Activated T-cell treated with anti-CD3 and anti-CD28 coated beads for 4 hours (primary cell): ENCODE data around the gene DPP3.

Experiments used
- DNase-seq: peaks from one replicate; pipeline ENCODE4 v3.0.0-alpha.2; 2020

The DPP3 gene

DNA sequence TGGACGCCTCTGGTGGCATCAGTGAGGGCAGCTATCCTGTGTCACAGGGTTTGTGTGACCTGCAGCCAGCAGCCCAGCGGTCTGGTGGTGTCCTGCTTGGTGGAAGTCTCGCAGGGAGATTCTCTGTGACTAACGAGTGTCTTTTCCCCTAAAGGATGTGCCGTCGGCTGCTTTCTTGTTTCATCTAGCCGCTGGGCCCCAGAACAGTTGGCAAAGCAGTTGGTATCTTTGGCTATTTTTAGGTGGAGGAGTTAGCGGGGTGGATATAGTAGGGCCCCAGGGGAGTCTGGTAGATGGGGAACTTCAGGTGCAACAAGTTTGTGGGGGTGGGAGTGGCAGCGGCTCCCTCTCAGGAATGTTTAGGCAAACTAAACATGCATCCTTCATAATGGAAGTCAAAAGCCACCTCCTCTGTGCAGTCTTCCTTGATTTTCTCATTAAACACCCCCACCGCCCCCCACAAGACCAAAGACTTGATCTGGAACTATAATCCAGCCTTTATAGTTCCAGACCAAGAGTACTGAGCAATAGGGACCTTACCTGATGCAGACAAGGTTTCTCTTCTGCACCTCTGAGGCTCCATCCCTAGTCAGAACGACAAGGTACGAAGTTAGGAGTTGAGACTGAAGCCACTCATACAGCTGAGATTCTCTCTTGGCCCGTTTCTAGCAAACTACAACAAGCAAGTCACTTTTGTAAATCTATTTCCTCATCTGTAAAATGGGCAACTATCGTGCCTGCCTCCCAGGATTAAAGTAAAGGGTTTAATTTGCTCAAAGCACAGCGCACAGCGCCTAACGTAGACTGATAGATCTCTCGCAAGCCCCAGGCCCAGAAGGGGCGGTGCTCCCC lies 14.6 kb upstream of the DPP3 start:
- no peak for DNase-seq

DNA sequence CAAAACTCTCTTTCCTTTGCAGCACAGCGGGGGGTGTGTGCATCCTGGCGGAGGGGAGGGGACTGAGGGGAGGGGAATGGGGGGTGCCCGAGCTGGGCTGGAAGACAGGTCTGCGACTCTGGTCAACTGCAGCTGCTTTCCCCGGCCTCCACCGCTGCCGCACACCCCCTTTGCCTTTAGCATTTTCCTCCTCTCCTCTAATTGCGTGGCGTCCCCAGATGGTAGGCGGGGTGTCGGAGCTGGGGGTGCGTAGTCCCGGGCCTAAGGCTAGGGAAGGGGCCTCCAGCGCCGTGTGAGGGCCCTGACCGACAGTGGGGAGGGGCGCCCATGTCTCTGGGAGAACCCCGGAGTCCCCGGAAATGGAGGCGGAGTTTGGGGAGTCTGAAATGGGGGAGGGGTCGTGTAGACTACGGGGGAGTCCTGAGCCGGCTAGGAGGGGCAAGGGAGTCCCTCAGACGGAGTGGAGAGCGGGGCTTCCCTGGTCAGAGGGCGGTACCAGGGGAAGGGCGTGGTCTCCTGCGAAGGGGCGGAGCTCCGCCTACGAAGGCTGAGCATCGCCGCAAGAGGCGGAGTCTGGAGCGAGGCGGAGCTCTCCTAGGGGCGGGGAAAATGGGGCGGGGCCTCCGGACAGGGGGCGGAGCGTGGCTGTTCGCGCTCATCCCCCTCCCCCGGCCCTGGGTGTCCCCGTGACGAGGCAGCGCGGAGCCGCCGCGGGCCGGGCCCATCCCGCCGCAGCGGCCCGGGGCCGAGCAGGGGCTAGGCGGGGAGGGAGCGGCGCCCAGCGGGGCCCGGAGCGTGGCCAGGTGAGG lies 13.8 kb upstream of the DPP3 start, which contains the start of gene PELI3:
Gene PELI3, plus strand, starts transcription at position 681 of the 809 bp plus-strand sequence. CDS start 1,224 bp downstream, outside the sequence.
- peak; percentile 98 for DNase-seq

DNA sequence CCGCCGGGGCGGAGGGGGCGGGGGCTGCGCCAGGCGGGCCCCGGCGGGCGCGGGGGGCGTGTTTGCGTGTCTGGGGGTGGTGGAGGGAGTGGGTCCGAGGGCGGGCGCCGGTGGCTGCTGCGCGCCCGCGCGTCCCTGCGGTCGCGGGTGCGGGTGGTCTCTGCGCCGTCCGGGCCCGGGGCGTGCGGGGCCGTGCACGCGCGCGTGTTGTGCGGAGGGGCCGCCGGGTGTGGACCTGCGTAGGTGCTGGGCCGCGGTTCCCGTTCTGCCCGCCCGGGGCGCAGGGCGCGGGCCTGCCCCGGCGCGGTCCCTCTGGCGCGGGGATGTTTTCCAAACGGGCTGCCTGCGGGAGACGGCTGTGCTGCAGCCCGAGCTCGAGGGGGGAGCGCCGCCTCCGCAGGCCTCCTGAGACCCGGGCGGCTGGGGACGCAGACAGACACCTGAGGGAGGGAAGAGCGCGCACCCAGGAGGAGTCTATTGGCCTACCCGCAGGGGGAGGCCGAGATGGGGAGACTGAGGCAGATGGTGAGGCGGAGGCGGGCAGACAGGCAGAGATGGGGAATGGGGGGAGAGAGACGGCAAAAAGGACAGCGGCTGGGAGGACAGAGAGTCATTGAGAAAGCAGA lies 13.1 kb upstream of the DPP3 start:
- DNase-seq: no peak

DNA sequence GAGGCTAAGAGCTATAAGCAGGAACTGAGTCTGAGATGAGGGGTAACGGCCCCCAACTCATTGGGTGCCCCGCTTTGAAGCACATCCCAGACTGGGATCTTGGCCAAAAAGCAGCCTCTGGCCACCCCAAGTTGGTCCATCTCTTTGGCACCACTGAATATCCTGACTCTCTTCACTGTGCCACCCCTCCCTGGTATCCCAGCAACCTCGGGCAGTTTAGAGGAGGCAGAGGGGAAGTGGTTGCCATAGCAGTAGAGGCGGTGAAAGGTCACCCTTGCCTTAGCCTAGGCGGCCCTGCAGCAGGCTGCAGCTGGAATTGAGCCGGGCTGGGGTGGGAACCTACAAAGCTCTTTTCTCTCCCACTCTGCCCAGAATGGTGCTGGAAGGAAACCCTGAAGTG lies 12.5 kb upstream of the DPP3 start:
- no peak for DNase-seq

DNA sequence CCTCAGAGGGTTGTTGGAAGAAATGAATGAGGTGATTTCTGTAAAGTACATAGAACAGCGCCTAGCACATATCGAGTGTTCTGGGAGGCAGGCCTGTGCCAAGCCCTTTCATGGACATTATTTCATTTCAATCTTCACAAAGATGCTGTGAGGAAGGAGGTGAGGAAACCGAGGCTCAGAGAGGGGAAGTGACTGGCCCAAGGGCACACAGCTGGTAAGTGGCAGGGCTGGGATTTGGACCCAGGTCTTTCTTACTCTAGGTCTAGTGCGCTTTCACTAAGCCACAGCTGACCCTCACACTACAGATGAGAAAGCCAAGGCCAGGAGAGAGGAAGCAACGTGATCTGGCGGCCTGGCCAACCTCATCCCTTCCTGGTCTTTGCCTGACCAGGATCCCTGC lies 11.5 kb upstream of the DPP3 start:
- DNase-seq: no peak

DNA sequence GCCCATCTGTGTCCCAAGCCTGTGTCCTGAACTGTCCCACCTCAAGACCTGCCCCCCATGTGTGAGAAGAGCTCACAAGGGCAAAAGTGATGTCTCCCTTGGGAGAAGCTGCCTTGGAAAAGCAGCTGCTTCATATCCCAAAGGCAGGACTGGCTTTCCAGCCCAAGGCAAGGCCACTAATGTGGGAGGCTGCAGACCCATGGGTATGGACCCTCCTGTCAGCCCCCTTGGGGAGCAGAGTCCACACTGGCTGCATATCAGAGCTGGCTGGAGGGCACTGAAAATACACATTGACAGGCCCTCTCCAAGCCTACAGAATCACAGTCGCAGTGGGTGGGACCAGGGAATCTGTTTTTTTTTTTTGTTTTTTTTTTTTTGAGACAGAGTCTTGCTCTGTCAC lies 10.8 kb upstream of the DPP3 start:
- DNase-seq: no peak

DNA sequence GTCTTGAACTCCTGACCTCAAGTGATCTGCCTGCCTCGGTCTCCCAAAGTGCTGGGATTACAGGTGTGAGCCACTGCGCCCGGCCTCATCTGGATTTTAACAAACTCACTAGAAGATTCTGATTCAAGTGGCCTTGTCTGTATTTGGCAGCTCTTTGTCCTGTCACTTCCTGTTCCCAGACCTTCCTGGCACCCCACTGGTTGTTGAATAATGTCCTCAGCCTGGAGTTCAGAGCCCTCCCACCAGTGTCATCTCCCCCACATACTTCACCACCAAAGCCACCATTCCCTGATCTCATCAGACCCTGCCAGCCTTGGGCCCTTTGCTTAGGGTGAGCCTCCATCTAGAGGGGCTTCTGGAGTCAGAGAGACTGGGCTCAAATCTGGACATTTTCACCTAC lies 10.2 kb upstream of the DPP3 start:
- no peak for DNase-seq

DNA sequence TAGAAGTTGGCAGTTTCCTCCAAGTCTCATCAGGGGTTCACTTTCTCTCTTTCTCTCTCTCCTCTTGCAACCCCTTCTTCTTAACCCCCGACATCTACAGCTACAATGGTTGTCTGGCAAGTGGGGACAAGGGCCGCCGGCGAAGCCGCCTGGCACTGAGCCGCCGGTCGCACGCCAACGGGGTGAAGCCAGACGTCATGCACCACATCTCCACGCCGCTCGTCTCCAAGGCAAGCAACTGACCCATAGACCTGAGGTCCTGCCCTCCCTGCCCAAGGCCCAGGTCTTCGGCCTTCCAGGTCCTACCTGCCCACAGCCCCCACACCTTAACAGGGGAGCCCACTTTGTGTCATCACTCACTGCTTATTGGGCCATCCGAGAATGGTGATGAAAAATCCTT lies 9.1 kb upstream of the DPP3 start:
- DNase-seq: no peak

DNA sequence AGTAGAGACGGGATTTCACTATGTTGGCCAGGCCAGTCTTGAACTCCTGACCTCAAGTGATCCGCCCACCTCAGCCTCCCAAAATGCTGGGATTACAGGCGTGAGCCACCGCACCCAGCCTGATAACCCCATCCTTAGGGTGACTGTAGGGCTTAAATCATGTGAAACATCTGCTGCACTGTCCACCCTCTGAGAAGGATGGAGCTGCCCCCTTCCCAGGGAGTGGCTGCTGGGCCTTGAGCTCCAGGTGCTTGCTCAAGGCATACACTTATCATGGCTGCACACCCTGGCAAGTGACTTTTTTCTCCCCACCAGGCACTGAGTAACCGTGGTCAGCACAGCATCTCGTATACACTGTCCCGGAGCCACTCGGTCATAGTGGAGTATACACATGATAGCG lies 8.2 kb upstream of the DPP3 start:
- DNase-seq: no peak

DNA sequence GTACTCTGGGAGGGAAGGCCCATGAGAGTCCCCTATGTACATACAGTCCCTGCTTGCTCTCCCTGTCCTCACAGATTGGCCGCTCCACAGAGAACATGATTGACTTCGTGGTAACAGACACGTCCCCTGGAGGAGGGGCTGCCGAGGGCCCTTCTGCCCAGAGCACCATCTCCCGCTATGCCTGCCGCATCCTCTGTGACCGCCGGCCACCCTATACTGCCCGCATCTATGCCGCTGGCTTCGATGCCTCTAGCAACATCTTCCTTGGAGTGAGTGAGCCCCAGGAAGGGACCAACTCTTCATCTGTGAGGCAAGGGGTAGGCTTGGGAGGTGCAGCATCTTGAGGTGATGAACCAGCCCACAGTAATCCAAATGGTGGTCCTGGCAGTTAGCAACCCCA lies 7.1 kb upstream of the DPP3 start:
- no peak for DNase-seq

DNA sequence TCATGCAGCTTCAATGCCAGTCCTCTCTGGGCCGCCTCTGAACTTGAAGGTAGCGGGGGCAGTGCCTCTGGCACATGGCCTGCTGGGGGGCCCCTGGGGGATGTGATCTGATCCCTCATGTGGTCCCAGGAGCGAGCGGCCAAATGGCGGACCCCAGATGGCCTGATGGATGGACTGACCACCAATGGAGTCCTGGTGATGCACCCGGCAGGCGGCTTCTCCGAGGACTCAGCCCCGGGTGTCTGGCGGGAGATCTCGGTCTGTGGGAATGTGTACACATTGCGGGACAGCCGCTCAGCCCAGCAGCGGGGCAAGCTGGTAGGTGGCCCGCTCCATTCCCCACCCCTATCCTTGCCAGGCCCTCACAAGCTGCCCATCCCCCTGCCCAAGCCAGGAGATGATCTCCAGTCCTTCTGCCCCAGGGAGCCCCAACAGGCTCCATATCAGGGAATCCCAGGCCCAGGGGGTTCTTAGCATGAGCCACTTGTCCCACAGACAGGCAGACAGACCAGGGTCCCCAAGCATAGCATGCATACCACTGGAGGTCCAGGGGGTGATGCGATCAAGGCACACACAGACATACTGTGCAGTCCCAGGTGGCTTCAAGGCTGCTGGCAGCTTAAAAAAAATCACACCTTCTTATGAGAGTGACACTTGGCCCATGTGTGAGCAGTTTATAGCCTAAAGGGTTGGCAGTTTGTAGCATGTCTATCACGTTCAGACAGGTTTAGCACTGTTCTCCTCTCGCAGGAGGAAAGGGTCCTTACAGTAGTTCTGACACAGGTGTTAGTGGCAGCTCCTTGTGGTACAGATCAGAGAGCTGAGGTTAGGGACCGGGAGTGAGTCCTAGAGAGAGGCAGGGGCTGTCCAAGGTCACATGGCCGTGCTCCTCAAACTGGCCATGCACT lies 6.4 kb upstream of the DPP3 start:
- DNase-seq: no peak

DNA sequence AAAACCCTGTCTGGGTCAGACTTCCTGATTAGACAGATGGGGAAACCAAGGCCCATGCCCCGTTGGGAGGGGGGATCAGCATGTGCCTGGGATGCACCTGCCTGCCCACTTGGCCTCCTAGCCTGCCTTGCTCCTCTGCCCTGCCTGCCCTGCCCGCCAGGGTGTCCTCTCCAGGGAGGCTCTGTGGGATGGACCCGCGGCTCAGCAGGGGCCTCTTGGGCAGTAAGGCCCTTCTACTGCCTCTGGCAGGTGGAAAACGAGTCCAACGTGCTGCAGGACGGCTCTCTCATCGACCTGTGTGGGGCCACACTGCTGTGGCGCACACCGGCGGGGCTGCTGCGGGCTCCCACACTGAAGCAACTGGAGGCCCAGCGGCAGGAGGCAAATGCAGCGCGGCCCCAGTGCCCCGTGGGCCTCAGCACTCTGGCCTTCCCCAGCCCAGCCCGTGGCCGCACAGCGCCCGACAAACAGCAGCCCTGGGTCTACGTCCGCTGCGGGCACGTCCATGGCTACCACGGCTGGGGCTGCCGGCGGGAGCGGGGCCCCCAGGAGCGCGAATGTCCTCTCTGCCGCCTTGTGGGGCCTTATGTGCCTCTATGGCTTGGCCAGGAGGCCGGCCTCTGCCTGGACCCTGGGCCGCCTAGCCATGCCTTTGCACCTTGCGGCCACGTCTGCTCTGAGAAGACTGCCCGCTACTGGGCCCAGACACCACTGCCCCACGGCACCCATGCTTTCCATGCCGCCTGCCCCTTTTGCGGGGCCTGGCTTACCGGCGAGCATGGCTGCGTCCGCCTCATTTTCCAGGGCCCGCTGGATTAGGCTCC lies 4.7 kb upstream of the DPP3 start:
- no peak for DNase-seq

DNA sequence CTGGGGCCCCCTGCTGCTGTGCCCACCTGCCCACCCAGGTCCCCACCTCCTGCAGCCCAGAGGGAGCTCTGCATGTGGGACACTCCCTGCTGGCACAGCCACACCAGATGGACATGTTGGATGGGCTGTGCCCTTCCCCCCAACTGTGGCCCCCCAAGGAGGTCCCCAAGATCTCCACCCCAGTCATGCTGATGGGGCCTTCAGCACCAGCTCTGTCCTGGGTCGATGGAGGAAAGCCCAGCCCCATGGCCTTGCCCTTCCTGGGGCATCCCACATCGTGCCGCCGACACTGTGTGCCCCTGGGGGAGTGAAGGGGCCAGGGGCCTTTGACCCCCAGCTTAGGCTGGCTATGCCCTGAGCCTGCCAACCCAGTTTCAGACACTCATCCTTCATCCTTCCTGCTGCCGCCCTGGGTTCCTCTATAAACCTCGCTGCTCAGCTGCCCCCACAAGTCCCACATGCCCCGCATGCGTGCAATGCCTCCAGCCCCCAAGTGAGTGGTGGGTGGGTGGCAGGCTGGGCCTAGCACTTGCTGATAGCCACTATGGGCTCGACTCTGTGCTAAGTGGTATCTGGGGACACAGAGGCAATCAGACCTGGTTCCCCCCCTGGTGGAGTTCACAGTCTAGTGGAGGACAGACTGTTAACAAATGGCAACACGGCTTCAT lies 3.9 kb upstream of the DPP3 start:
- no peak for DNase-seq

DNA sequence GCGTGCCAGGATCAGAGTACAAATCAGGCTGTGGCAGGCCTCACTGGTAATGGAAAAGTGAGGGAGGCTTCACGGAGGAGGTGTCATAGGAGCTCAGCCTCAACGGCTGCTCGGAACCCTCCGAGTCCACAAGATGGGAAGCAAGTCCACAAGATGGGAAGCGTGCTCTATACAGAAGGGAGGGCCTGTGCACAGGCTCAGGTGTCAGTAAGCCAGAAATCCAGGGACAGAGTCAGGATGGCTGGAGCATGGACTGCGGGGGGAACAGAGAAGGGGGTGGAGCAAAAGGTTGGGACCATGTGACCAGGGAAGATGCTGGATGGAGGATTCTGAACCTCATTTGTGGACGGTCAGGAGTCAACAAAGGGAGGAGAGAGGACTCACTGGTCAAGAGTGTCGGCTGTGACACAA lies 3.4 kb upstream of the DPP3 start:
- no peak for DNase-seq

DNA sequence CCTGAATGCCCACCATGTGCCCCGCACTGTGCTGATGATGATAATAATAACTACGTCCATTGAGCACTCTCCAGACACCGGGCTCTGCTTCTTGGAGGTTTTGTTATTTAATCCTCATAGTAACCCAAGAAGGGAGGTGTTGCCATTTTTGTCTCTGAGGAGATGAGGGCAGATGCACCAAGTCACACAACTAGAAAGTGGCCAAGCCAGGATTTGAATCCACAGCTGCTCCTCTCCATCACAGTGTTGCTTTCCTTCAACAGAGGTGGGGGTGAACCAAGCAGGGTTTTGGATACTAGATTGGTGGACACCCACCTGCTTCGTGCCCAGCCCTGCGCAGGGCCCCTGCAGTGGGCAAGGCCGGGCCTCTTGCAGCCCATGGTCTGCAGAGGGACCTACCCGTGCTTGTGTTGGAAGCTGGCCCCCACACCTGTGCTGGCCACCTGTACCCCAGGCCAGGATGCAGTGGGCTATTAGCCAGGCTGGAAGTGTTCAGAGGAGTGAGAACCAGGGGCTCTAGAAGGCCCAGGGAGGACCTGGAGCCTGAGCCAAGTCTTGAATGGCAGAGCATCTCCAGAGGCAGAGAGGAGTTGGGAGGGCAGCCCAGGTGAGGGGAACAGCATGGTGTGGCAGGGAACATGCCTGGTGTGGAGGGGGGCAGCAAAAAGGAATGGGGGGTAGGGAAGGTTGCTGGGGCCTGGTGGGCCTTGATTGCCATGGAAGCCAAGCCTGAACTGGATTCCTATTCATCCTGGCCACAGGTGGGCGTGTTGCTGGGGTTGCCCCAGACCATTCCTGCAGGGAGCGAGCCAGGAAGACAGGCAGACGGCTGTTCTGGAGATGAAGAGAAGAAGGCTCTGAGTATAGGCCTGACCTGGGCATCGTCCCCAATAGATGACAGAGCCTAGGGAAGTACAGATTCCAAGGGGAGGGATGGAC lies 2.7 kb upstream of the DPP3 start:
- DNase-seq: no peak

DNA sequence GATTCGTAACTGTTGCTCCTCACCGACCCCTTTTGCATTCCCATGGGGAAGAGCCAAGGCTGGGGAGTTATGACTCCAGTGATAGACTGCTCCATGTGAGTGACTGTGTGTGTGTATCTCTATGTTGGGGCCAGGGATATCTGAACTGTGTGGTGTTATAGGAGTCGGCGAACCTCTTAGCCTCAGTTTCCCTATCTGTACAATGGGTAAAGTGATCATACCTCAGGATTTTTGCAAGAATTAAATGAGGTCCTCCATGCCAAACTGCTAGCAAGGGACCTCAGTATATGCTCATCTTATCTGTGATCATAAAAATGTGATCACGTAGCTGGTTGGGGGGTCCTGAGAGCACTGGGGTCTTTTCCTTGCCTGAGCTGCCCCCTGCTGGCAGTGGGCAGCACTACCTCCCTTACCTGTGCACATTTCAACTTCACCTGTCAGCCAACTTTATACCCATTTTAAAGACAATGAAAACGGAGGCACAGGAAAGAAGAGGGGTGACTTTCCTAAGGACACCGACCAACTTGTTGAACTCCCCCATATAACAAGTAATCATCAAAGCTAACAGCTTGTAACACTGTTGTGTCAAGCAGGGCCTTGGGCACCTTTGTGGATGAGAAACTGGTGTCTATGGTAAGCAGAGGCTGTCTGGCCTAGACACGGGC lies 1.4 kb upstream of the DPP3 start:
- peak; percentile 19 for DNase-seq

DNA sequence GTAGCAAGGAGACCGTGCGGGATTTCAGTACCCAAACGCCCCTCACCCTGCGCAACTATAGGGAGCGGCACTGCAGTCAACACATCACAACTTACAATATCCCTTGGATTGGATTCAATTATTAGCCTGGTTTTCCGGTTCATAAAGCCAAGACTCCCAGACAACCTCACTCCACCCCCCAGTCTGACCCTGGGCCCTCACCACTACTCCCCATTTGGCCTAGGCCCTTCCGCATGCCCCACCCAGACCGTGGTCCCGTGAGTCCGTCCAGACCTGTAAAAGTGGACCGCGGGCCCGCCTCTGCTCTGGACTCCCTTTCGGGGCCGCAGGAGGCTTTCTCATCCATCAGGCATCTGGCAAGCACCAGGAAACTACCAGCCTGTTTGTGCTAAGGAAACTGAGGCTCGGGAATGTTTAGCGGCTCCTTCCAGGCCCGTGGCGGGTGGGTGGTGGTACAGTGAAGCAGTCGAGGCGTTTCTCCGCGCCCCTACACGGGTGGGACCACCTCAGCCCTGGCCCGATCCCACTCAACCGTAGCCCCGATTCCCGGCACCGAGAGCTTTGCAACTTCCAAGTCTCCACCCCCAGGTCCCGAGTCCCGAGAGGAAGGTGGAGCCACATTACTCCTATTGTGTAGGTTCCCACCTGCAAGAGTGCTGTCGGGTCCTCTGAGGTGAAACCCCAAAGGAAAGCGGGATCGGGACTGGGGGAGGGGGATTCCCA lies 679 bp upstream of the DPP3 start:
- DNase-seq: no peak

DNA sequence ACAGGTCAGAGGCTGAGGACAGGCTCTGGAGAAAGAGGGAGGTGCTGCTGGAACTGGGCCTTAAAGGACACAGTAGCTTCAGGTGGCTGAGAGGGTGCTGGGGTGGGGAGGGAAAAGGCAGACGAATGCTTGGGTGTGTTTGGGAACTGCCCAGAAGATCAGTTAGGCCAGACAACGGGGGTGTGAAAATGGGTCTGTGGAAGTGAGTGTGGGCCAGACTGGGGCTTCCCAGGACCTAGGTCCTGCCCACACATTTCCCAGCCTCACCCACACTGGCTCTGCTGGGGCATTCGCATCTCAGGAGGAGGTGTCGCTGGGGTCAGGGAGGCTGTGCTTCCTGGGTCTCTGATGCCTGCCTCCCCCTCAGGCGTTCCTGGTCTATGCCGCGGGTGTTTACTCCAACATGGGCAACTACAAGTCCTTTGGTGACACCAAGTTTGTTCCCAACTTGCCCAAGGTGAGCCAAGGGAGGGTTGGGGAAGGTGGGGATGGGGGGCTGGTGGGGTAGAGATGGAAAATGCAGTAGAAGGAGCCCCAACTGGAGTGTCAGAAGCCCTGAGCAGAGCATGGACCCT lies 4.7 kb downstream of the DPP3 start:
- DNase-seq: no peak
